NCI-H524 treated with DMSO at 0.1 percent for 48 hours (cell line): Measurements from ENCODE around the gene MIGA2.
"Not testable (repeated sequence)": the region's sequence is repeated elsewhere in the genome, so short reads cannot be mapped to it uniquely, and the experiment has no call there.

Experiments used
- DNase-seq: peaks from one replicate; lab custom pipeline; 2025; lab: John Stamatoyannopoulos, UW

The MIGA2 gene

GRCh38 chr9:129100383-129101169 lies 64.2 kb downstream of the MIGA2 start:
- no peak for DNase-seq

GRCh38 chr9:129101279-129101678 lies 64.9 kb downstream of the MIGA2 start:
- DNase-seq, result no peak

DNA sequence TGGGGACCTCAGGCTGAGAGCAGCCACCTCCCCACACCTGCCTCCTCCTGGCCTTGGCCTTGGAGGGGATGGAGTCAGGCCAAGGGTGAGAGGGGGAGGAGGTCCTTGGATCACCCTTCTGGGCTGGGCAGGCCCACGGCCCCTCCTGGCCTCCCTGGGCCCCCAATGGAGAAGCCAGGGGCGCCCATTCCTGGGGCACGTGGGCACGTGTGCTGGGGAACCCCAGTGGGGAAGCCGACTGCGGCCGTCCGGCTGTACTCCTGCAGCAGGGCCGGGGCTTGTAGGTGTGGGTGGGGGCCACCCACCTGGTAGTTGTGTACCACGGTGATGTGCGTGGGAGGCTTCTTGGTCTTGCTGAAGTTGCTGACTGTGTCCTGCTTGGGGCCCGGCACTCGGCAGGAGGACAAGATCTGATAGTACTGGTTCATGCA lies 65.7 kb downstream of the MIGA2 start:
- no peak for DNase-seq

GRCh38 chr9:129102791-129103594 lies 66.6 kb downstream of the MIGA2 start:
- peak; percentile 2 for DNase-seq

GRCh38 chr9:129103595-129103965 lies 67.2 kb downstream of the MIGA2 start:
- DNase-seq, result no peak

GRCh38 chr9:129104051-129104450 lies 67.6 kb downstream of the MIGA2 start:
- DNase-seq, result no peak

DNA sequence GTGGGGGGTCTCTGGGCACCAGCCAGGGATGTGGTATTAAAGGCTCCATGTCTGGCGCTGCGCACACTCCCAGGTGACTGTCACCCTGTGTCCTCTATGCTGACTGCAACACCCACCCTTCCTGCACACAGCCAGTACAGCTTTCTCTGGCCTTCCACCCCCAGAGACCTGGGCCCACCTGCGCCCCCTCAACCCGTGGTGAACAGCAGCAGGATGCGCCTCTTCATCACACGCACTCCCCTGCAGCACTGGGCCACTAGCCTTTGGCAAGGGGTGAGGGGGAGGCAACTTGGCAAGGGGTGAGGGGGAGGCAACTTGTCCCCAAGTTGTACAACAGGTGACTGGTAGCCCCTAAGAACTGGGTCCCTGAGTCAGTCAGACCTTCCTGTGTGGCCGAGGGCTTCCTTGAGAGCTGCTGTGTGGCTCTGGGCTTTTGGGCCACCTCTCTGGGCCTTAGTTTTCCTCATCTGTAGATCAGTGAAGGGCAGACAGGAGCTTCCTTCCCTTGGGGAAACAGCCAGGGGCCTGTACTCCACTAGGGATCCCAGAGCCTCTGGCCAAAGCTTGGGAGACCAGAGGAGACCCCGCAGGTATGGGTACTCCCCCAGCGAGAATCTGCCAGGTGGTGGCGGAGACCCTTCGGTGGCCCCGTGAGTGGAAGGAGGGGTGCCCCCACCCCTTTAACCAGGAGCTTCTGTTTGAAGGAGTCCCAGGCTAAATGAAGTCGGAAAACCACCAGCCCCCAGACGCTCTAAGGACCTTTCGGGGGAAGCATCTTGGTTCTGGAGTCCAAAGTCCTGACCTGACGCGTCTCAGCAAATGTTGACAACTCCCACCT lies 69.7 kb downstream of the MIGA2 start:
- DNase-seq, result no peak

DNA sequence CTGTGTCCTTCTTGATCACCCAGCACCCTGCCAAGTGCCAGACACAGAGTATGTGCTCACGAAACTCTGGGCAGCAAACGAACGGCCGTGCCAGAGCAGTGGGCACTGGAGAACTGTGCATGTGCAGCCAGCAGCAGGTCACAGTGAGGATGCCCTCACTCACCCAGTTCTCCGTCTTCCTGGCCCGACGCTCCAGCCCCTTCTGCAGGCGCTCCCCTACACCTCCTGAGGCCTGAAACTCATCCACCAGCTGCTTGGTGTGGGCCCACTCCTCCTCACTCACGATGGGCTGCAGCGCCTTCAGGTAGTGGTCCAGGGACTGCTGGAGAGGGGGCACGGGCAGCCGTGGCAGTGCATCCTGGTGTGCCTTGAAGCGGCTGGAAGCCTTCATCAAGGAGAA lies 71.2 kb downstream of the MIGA2 start:
- no peak for DNase-seq

GRCh38 chr9:129108083-129108804 lies 71.8 kb downstream of the MIGA2 start:
- DNase-seq, result no peak

DNA sequence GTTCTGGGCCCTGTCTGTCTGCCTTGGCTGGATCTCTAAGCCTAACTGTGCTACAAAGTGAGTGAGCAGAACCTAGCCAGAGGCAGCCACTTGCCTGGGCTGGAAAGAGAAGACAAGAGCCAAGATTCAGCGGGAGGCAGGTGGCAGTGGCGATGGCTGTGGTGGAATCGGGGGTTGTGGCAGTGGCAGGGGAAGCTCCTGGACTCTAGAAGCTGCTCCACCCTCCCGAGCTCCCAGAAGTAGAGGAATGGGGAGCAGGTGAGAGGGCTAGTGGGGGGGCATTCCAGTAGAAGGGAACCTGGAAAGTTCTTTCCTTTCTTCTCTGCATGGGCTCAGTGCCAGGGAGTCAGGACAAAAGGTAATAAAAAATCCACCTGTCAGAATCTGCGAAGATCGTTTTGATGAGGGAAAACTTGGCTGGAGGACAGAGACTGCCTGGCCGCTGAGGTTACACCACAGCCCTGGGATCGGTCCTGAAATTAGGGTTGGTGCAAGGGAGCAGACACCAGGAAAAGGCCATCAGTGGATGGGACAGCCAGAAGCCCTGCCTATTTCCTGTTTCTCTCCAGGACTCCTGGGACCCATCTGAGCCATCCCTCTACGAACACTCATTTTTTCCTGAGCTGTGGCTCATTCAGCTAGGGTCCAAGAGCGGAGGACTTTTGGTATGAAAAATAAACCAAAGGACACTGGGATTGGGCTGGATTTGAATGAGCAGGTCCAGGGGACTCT lies 72.5 kb downstream of the MIGA2 start:
- DNase-seq, result no peak

DNA sequence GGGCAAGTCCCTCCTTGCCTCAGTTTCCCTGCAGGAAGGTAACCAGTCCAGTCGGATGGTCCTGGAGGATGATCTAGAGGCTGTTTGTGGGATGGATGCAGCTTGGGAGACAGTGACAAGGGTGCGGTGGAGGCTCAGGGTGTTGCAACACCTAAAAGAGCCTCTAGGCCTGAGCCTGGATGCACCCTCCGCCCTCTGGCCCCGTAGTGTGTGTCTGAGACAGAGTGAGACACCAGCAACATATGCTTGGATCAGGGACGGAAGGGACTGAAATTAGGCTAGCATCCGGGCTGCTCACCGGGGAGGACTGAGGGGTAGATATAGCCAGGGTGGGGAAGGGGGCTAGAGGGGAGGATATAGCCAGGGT lies 73.1 kb downstream of the MIGA2 start:
- no peak for DNase-seq

DNA sequence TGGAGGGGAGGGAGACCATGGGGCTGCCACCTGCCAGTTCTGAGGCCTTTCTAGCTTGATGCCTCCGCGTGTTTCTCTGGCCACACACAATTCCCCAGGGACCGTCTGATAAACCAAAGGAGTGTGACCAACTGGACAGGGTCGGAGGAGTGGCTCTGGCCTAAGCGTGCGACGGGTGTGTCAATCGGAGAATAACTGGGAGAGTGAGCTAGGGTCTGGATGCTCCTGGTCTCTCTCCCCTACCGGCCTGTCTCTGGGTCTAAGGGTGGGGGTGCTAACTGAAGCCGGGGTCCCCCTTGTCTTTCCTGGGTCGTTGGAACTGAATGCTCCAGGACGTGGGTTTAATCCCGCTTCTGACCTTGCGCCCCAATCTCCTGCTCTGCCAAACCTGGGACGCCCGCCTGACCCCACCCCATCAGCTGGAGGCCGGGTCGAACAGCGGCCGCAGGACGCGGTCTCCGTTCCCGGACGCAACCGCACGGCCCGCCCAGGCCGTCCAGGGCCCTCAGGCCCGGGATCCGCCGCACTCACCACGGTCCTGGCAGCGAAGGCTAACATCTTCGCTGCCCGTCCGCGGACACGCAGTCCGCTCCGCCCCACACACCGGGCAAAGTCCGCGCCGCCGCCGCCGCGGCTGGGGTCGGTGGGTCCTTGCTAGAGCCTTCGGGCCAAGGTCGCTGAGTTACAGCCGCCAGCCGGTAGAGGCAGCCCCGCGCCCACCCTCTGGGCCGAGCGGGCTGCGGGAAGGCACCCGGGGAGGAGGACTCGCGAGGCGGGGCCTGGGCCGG lies 73.7 kb downstream of the MIGA2 start:
- DNase-seq, result no peak

DNA sequence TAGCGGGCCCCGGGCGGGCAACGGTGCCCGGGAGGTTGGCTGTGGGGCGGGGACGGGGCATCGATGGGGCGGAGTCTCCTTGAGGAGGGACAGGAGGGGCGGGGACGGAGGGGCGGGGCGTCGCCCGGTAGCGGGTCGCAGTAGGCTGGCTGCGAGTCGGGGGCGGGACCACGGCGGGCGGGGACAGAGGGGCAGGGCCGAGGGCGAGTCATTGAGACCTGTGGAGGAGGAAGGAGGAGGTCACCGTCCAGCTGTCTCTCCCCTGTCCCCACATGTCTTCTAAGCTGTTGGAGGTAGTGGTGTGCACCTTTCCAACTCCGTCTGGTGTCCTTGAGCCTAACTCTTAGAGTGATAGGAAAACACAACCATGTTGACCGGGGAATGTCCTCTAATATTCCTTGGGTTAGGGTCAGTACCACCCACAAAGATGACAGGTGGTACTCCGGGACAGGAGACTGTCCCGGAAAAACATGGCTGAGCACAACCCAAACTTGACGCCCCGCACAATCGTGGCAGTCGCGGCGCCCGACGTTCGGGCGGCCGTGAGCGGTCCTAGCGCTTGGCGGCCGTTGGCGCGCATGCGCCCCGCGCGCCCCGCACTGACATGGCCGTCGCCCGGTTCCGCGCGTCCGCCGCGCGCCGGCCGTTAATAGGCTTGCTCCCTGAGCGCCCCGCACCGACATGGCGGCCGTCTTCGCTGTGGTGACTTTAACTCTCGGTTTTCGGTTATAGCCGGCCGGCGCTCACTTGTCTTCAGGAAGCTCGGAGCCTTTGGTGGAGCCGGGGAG lies 74.5 kb downstream of the MIGA2 start, which contains the start of the genes CRAT and PTPA:
Gene CRAT (minus strand): TSS at position 54 of the 788 bp plus-strand sequence. CDS start 284 bp downstream, outside the sequence.
Gene PTPA (plus strand): TSS at position 676 of the 788 bp plus-strand sequence. CDS start 186 bp downstream, outside the sequence.
- DNase-seq, result peak; percentile 64

DNA sequence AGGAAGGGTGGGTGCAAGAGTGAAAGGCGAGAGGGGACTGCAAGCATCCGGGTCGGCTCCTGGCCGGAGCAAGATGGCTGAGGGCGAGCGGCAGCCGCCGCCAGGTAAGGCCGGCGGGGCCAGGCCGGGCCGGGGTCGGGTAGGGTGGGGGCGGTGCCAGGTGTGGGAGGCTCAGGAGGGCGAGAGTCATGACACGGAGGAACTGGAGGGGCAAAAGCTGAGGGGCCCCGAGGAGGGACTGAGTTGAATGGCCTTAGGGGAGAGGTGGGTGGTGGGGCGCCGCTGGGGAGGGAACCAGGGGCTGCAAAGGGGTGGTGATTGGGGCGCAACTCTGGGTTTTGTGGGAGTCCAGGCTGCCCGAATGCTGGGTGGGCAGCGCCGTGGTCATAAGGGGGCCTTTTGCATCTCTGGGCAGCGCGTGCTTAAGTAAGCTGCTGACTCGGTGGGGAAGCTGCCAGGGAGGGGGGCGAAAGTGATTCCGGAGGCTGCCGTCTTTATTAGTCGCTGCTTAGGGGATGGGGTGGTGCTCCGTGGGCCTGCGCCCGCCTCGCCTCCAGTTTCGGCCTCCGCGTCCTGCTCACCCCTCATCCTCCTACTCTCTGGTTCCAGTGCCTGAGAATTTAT lies 75.2 kb downstream of the MIGA2 start:
- DNase-seq, result peak; percentile 39

DNA sequence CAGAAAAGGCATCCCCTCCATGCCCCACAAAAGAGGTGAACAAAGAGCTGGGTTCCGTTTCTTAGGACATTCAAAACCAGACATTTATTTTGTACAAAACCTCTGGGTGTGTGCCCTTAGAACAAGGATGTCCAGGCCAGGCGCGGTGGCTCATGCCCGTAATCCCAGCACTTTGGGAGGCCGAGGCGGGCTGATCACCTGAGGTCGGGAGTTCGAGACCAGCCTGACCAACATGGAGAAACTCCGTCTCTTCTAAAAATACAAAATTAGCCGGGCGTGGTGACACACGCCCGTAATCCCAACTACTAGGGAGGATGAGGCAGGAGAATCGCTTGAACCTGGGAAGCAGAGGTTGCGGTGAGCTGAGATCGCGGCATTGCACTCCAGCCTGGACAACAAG lies 76.1 kb downstream of the MIGA2 start:
- DNase-seq, result not testable (repeated sequence)

- no peak for DNase-seq
These were observed 77.3 kb downstream of the MIGA2 start for GRCh38 chr9:129113645-129114304.

DNA sequence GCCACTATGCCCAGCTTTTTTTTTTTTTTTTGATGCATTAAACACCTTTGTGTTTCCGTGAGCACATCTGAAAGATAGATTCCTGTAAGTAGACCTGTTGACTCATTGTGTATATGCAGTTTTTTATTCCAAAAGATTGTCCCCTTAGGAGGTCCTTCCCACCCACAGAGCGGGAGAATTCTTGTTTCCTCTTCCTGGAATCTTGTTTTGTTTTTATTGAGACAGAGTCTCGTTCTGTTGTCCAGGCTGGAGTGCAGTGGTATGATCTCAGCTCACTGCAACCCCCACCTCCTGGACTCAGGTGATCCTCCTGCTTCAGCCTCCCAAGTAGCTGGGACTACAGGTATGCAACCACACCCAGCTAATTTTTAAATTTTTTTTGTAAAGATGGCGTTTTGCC lies 82.4 kb downstream of the MIGA2 start:
- DNase-seq, result no peak

- no peak for DNase-seq
These were observed 85.1 kb downstream of the MIGA2 start for GRCh38 chr9:129121483-129121882.
